Measurements from ENCODE around the gene DUSP3. TPM values are rescaled to one million over a fixed set of nuclear protein-coding genes. Genes with fewer than 3 reads are reported as not detected.
"Not testable (repeated sequence)": the region's sequence is repeated elsewhere in the genome, so short reads cannot be mapped to it uniquely, and the experiment has no call there.

DUSP3 gene
- total RNA-seq, 1 donor from 2014 or later = 51.6 TPM

DNA sequence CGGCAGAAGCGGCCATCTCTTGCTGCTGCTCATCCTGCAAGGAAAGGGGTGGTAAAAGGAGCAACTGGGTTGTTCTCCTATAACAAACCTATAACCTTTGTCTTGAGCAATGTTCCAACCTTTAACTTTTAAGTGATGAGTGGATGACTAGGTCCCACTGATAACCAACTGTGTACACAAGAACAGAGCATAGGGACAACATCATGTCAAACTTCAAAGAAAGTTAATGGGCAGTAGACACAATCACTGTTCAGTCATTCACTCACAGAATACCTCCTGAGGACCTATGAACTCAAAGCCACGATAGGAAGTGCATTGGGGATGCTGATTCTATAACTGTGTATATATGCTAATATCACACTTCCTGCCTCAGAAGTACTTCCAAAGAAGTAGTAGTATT lies 23.1 kb upstream of the DUSP3 start:
- DNase-seq (ENCODE audit: low read depth, low spot score) = no peak

DNA sequence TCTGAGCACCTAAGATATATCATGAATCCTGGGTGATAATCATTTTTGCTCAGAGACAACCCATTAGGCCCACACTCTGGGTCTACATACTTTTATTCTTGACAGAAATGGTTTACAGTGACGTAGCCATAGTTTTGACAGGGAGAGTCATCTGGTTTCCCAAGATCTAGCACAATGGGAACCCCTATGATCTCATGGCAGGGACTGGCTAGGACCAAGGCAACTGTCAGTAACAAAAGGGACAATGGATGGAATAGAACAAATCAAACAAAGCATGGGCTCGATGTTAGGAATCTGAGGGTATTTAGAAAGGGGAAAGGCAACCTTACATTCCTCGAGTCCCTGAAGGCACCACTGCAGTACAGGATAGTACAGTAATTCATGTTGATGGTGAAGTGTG lies 22.0 kb upstream of the DUSP3 start:
- DNase-seq (ENCODE audit: low read depth, low spot score) = no peak

DNA sequence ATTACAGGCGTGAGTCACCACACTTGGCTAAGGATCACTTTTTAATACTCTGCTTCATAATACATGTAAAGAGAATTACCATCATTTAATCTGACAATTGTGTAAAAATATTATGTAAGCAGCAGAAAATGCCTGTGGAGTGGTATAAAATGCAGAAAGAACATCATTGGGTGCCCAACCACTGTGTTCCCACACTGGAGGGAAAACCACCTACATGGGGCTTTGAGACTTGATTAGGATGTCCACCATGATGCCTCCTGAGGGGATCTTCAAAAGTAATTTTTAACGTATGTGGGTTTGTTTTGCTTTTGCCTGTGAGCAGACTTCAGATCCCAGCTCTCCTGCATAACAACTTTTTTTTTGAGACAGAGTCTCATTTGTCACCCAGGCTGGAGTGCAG lies 20.3 kb upstream of the DUSP3 start:
- DNase-seq (ENCODE audit: low read depth, low spot score) = no peak

DNA sequence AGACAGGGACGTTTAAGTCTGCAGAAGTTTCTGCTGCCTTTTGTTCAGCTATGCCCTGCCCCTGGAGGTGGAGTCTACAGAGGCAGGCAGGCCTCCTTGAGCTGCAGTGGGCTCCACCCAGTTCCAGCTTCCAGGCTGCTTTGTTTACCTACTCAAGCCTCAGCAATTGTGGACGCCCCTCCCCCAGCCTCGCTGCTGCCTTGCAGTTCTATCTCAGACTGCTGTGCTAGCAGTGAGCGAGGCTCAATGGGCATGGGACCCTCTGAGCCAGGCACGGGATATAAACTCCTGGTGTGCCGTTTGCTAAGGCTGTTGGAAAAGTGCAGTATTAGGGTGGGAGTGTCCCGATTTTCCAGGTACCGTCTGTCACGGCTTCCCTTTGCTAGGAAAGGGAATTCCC lies 19.2 kb upstream of the DUSP3 start:
- DNase-seq (ENCODE audit: low read depth, low spot score) = not testable (repeated sequence)

DNA sequence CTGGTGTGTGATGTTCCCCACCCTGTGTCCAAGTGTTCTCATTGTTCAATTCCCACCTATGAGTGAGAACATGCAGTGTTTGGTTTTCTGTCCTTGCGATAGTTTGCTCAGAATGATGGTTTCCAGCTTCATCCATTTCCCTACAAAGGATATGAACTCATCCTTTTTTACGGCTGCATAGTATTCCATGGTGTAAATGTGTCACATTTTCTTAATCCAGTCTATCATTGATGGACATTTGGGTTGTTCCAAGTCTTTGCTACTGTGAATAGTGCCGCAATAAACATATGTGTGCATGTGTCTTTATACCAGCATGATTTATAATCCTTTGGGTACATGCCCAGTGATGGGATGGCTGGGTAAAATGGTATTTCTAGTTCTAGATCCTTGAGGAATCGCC lies 13.9 kb upstream of the DUSP3 start:
- not testable (repeated sequence) for DNase-seq (ENCODE audit: low read depth, low spot score)

DNA sequence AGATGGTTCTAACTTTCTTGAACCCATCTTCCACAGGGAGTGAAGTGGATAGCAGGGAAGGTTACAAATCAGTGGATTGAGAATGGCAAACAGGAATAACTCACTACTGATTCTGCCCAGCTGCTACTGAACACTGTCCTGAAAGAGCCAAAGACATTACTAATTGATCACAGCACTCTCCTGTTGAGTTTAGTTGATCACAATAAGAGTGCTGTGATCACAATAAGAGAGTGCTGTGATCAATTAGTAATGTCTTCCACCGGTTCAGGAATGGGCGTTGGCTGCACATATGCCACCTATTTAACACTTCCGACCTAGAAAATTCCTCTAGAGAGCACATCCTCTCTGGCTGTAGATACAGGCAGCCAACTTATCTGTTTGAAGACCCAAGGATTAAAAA lies 12.8 kb upstream of the DUSP3 start:
- DNase-seq (ENCODE audit: low read depth, low spot score) = no peak

DNA sequence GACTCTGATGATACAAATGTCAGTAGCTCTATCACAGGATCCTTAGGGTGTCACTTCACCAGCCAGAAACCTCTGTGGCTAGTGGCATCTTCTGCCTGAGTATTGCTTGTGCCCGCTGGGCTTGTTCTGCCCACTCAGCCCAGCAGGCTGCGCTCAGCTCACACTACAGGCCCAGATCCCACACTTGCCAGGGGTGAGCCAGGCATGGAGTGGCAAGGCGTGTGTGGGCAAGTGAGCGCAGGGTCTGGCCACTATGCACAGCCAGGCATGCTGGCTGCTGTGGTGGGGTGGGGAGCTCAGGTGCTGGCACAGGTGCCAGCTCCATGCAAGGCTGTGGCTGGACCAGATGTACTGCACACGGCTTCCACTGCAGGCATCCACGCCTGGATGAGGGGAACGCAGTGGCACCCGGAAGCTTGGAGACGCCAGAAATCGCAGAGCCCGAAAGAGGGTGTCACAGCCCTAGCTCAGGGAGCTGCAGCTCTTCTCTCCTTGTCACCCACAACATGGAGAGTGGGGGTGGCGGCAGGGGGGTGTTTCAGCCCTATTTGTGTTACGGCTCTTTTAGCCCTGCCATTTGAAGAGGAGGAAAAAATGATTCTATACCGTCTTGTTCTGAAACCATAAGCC lies 11.6 kb upstream of the DUSP3 start:
- no peak for DNase-seq (ENCODE audit: low read depth, low spot score)

DNA sequence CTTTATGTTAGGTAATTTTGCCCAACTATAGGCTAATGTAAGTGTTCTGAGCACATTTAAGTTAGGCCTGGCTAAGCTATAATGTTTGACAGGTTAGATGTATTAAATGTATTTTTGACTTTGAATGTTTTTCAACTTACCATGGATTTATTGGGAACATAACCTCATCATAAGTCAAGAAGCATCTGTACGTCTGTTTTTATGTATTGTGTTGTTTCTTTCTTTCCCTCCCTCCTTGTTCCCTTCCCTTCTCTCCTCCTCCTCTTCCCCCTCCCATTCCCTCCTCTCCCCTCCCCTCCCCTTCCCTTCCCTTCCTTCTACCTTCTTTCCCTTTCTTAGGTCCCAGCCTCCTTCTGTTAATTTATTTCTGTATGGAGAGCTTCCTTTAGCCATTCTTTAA lies 10.7 kb upstream of the DUSP3 start:
- no peak for DNase-seq (ENCODE audit: low read depth, low spot score)

DNA sequence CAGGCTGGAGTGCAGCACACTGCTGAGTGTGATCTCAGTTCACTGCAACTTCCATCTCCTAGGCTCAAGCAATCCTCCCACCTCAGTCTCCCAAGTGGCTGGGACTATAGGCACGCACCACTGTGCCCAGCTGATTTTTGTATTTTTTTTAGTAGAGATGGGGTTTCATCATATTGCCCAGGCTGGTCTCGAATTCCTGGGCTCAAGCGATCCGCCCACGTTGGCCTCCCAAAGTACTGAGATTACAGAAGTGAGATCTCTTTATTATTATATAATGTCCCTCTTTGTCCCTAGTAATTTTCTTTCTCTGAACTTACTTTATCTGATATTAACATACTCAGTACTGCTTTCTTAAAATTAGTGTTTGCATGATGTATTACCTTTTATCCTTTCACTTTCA lies 9.8 kb upstream of the DUSP3 start:
- DNase-seq (ENCODE audit: low read depth, low spot score) = no peak

DNA sequence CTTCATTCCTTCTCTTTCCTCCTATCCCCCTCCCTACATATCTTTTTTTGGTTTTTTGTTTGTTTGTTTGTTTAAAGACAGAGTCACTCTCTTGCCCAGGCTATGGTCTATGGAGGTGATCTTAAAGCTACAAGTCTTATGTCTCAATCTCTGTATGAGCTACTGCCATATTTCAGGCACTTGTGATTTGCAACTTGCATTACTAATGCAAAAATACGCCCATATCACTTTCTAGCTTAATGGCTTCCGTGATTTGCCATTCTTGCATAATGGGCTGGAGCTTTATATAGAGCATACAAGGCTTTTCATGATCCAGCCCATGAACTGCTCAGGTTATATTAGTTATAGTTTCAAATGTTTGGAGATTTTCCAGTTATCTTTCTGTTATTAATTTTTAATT lies 9.0 kb upstream of the DUSP3 start:
- DNase-seq (ENCODE audit: low read depth, low spot score) = no peak

DNA sequence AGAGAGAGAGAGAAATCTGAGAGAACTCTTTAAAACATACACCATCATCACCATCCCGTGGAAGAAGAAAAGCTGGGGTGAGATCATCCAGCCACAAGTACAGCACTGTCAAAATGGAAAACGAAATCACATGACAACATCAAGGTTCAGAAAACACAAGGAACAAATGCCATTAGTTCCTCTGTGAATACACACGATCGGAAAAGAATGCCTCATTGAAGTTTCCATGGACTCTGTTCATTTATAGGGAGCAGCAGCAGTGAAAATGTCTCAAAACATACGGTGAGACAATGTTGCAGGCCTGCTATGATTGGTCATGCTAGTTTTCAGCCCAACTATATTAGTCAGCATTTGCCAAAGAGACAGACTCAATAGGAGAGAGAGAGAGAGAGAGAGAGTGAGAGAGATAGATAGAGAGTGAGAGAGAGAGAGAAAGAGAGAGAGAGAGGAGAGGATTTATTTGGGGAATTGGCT lies 5.9 kb upstream of the DUSP3 start:
- DNase-seq (ENCODE audit: low read depth, low spot score) = no peak

DNA sequence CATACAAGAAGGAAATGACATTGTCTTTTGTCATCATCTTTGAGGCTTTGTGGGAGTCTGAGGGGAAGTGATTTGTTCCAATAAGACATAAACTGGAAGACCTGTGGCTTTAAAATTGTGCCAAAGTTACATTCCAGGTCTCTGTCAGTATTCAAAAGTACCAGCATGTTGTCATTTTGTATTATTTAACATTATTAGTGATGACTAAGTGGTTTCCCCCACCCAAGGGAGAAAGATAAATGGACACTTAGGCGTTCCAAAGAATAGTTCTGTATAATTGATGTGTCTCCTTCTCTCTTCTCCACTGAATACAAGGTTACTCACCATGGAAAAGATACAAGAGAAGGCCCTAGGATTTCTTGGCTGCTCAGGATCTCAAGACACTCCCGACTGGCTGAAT lies 5.3 kb upstream of the DUSP3 start:
- DNase-seq (ENCODE audit: low read depth, low spot score) = no peak

DNA sequence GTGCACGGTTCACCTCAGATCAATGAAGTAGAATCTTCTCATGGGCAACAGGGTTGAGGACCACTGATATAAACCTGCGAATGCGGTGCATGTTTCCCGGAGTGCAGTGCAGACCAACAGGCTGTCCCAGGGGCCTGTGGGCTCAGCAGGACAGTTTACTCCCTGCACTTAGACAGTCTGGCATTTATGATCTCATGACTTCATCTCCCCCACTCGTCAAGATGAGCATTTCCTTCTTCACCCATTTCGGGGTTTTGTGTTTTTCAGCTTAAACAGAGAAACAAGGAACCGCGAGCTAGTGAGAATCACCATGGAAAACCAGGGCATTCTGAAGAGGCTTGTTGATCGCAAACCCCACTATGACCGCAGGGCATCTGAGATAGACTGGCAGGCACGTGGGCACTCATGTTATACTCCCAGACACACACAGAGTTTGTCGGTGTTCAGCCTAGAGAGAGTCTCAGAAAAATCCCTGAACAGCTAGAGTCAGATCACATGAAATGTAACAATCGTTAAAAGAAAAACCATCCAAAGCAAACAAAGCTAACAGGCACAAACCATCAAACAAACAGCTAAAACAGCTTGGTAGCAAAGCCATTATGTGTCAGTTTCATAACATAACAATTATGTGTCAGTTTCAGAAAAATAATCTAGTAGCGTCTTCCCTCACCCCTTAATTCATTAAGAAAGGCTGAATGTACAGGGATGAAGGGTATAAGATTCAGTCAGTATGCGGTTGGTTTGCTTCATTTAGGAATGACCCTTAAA lies 4.3 kb upstream of the DUSP3 start:
- no peak for DNase-seq (ENCODE audit: low read depth, low spot score)

DNA sequence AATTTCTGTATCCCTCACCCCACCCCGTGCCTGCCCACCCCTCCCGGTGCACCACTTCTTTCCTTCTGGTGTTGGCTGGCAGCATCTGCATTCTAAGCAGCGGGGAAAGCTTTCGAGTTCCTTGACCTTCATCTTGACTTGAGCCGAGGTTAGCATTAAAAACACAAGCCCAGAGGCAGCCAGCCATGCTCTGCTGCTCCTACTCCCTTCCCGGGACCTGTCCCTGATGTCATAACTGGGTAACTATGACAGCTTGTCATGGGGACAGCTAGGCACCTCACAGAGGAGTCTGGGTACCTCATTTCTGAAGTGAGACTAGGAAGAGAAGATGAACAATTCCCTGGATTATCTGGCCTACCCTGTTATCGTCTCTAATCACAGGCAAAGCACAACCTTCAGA lies 1.4 kb upstream of the DUSP3 start, which contains the start of gene CFAP97D1:
CFAP97D1 (plus strand) TSS at position 301 of the 400 bp plus-strand sequence; CDS start at position 329, 28 bp downstream.
- DNase-seq (ENCODE audit: low read depth, low spot score) = no peak

DNA sequence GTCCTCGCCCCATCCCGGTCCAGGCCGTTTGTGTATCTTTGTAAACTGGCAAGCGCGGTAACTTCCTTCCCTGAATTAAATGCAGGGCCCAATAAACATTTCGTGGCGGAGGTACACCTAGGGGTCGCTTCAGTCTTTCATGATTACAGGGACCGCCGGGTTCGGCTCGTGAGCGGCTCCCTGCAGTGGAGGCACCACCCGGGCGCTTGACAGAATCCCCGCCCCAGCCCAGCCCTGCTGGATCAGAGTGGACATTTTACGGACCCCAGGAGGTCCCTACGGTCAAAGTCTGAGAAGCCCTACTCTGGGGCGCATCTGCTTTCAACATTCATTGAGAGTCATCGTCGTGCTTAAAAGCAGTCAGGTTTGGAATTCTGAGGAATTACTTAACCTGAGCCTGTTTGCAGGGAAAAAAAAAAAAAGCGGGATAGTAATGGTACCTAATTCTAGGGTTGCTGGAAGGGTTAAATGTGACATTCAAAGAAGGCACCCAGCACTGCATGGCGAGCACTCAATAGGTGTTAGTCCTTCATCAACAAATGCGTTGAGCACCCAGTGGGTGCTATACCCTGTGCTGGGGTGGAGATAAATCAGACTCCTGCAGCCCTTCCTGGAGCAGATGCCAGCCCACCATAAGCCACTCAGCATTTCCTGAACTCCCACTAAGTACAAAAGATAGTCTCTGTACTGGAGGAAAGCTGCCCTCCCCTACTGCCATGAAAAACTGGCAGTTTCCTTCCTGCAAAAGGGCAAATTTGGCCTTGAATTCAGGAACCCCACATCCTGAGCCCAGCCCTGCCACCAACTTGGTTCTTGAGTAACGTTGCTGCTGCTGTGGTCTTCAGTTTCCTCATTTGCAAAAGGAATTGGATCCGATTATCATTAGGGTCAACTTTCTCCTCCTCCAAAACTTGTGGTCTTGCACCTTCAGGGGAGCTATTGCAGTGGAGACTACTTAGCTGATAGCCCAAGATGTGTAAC lies 658 bp upstream of the DUSP3 start:
- no peak for DNase-seq (ENCODE audit: low read depth, low spot score)

DNA sequence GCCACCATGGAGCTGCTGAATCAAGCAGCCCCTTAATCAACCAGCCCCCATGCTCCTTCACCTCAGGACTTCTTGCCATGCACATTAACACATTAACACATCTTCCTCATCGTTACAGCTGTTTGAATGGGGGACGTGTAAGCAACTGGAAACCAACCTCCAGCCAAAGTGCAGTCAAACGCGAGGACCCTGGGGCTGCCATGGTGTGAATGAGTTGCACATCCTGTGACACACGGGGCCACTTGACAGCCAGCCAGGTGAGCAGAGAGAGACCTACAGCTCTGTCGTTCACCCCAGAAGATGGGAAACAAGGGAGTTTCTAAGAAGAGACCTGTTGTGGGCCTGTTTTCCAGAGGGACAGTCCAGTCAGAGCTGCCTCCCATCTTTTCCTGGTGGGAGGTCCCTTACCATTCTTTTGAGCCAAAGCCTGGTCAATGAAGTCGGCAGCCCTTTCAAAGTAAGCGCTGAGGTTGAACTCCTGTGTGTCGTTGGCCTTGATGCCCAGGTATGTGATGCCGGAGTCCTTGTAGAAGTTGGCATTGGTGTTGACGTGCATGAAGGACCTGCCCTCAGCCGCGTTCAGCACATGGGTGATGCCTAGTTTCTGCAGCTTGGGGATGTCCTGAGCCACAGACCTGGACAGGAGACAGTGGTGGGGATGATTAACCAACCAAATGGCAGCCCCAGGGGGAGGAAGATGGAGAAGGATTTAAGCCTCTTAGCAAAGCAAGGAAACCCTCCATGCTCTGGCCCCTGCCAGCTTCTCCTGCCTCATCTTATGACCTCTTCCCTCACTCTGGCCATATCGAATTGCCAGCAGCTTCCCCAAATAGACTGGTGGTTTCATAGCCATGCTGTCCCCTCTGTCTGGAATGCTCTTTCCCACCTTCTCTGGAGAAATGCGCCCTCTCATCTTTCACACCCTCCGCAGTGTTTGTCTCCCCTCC lies 4.2 kb downstream of the DUSP3 start:
- no peak for DNase-seq (ENCODE audit: low read depth, low spot score)

DNA sequence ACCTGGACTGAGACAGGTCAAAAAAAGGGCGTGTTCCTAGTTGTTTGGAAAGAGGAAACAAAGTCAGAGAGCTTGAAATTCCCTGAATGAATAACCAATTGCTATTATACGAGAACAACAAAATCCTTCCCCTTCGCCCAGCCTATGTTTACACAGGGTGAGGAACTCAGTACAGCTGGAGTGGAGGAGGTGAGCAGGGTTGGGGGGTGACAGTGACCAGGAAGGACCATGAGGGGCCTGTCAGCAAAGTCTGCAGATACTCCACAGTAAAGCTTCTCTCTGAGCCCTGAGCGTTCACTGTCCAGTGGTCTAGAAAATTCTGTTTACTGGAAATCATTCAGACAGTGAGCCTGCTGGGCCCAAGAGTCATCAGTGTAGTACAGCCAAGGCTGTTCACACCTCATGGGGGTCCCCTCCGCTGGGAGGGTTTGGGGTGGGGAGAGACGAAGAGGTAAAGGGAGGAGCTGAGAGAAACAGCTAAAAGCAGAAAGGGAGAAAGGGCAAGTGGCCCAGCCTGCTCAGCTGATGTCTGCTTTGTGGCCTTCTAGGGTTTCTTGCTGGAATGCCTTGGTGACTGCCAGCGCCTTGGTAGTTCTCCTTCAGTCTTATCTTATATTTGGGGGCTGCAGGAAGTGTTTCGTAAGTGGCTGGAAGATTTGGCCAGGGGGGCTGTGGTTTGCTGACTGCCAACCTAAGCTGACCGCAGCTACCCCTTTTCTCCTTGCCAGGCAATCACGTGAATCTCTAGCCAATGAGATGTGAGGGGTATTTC lies 5.7 kb downstream of the DUSP3 start:
- no peak for DNase-seq (ENCODE audit: low read depth, low spot score)

DNA sequence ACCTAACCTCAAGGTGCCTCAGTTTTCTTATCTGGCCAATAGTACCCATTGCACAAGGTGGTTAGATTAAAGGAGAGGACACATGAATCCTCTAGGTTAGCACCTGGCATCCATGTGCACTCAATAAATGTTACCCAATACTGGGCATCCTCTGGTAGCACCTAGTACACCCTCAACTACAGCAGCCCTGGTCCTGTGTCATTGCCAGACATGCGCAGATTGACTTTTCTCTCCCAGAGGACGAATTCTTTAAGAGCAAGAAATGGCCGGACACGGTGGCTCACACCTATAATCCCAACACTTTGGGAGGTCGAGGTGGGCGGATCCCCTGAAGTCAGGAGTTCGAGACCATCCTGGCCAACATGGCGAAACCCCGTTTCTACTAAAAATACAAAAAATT lies 7.3 kb downstream of the DUSP3 start:
- no peak for DNase-seq (ENCODE audit: low read depth, low spot score)

DNA sequence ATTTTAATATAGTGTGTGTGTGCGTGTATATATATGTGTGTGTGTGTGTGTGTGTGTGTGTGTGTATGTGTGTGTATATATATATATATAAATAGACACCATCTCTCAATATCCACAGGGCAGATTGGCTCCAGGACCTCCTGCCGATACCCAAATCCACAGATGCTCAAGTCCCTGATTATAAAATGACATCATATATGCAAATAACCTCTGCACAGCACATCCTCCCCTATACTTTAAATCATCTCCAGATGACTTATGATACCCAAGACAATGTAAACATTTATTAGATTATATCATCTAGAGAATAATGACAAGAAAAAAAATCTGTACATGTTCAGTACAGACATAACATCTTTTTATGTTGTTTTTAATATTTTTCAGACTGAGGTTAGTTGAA lies 7.8 kb downstream of the DUSP3 start:
- no peak for DNase-seq (ENCODE audit: low read depth, low spot score)

DNA sequence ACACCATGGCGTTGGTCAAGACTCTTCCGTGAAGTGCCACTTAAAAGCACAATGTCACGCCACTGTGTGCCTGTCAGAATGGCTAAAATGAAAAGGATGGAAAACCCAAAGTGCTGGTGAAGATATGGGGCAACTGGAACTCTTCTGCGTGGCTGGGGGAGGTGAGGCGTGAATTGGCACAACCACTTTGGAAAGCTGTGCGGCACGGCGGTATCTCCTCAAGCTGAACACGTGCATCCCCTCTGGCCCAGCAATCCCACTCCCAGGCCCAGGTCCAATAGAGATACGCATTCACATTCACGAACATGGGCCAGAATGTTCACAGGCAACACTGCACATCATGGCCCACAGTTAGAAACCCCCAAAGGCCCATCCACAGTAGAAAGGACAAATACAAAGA lies 8.9 kb downstream of the DUSP3 start:
- no peak for DNase-seq (ENCODE audit: low read depth, low spot score)

All from pulmonary artery endothelial cell (primary cell).